IMR-90 (cell line): Measurements from ENCODE around the gene RTL1. TPM values are rescaled to one million over a fixed set of nuclear protein-coding genes. Genes with fewer than 3 reads are reported as not detected.

Source experiments
- ATAC-seq: fragments of 200-7000 bp; cut with Tn5 transposase; 2 replicates; pipeline ENCODE4 v1.9.1; 2020; ENCODE audit warnings: low read depth, mild to moderate bottlenecking, moderate library complexity
- BruUV-seq: library from RNA; stranded (reverse); fragments of 400-500 nt; replicated peaks from 2 replicates; lab custom pipeline; 2021; lab: Mats Ljungman, UMichigan
- CTCF ChIA-PET: fragments of 300-600 bp; formaldehyde crosslinking; extraction: SDS; loops from one replicate; lab custom pipeline; 2021; ENCODE audit warnings: antibody characterized with exemption; lab: Yijun Ruan, JAX
- POLR2A ChIA-PET: fragments of 300-600 bp; sonication (Branson Sonifier 250); formaldehyde crosslinking; loops from one replicate; lab custom pipeline; 2022; ENCODE audit warnings: antibody characterized with exemption; ENCODE audit not compliant: unreplicated experiment; lab: Charles Lee
- DNase-seq: peaks from one replicate; pipeline ENCODE4 v3.0.0; 2013
- H2AFZ ChIP-seq: replicated peaks from 2 replicates; pipeline ENCODE3; 2013; ENCODE audit warnings: low read length, mild to moderate bottlenecking; ENCODE audit not compliant: poor library complexity
- H2AK5ac ChIP-seq: 2 replicates; pipeline ENCODE4 v1.6.1; 2013; ENCODE audit warnings: low read depth, low read length, inconsistent platforms
- H2AK9ac ChIP-seq: replicated peaks from 2 replicates; pipeline ENCODE3; 2013; ENCODE audit warnings: mild to moderate bottlenecking, low read depth, low read length, moderate library complexity; ENCODE audit not compliant: poor library complexity
- H2BK120ac ChIP-seq: 2 replicates; pipeline ENCODE4 v1.6.1; 2013; ENCODE audit warnings: low read depth, low read length, inconsistent platforms
- H2BK15ac ChIP-seq: 3 replicates; pipeline ENCODE4 v1.6.1; 2013; ENCODE audit warnings: low read depth, low read length, inconsistent platforms
- H2BK20ac ChIP-seq: 2 replicates; pipeline ENCODE4 v1.6.1; 2013; ENCODE audit warnings: low read depth, mild to moderate bottlenecking, inconsistent platforms, low read length, moderate library complexity
- H2BK5ac ChIP-seq: 2 replicates; pipeline ENCODE4 v1.6.1; 2013; ENCODE audit warnings: mild to moderate bottlenecking, low read depth, low read length, inconsistent platforms; ENCODE audit not compliant: poor library complexity, severe bottlenecking
- H3K14ac ChIP-seq: replicated peaks from 2 replicates; pipeline ENCODE4 v1.6.1; 2013; ENCODE audit warnings: low read depth, low read length, inconsistent platforms
- H3K18ac ChIP-seq: 2 replicates; pipeline ENCODE4 v1.6.1; 2013; ENCODE audit warnings: low read depth, low read length, control low read depth
- H3K23ac ChIP-seq: 2 replicates; pipeline ENCODE4 v1.6.1; 2013; ENCODE audit warnings: low read depth, low read length, inconsistent platforms
- H3K27ac ChIP-seq: 2 replicates; pipeline ENCODE4 v1.5.1; 2013; ENCODE audit warnings: mild to moderate bottlenecking, control low read depth, low read length; ENCODE audit not compliant: insufficient read depth
- H3K27me3 ChIP-seq: 2 replicates; pipeline ENCODE4 v1.6.1; 2013; ENCODE audit warnings: low read length; ENCODE audit not compliant: control insufficient read depth, insufficient read depth
- H3K36me3 ChIP-seq: 2 replicates; pipeline ENCODE4 v1.6.1; 2013; ENCODE audit warnings: low read length, mixed read lengths; ENCODE audit not compliant: control insufficient read depth, insufficient read depth
- H3K4ac ChIP-seq: 2 replicates; pipeline ENCODE4 v1.6.1; 2013; ENCODE audit warnings: low read depth, low read length, inconsistent platforms
- H3K4me1 ChIP-seq: 2 replicates; pipeline ENCODE4 v1.6.1; 2013; ENCODE audit warnings: low read length, mixed read lengths; ENCODE audit not compliant: control insufficient read depth, insufficient read depth
- H3K4me2 ChIP-seq: 2 replicates; pipeline ENCODE4 v1.6.1; 2013; ENCODE audit warnings: low read depth, mild to moderate bottlenecking, control low read depth, low read length, moderate library complexity
- H3K4me3 ChIP-seq: 2 replicates; pipeline ENCODE4 v1.5.1; 2013; ENCODE audit warnings: low read depth, mild to moderate bottlenecking, control low read depth, low read length, moderate library complexity; ENCODE audit not compliant: insufficient read depth
- H3K56ac ChIP-seq: 2 replicates; pipeline ENCODE4 v1.6.1; 2013; ENCODE audit warnings: low read length, inconsistent platforms; ENCODE audit not compliant: insufficient read depth; ENCODE audit errors: extremely low read depth
- H3K79me1 ChIP-seq, 2 experiments: 2 replicates each; pipeline ENCODE4 v1.6.1; 2013; ENCODE audit warnings: low read length in 2 of 2, inconsistent platforms in 1 of 2, low read depth in 1 of 2
- H3K9ac ChIP-seq: 2 replicates; pipeline ENCODE4 v1.6.1; 2013; ENCODE audit warnings: low read depth, low read length, control low read depth
- H3K9me1 ChIP-seq: 2 replicates; pipeline ENCODE4 v1.6.1; 2013; ENCODE audit warnings: low read length, inconsistent platforms; ENCODE audit not compliant: insufficient read depth
- H3K9me3 ChIP-seq: 2 replicates; pipeline ENCODE4 v1.6.1; 2013; ENCODE audit warnings: low read length; ENCODE audit not compliant: control insufficient read depth, insufficient read depth
- H4K20me1 ChIP-seq: 2 replicates; pipeline ENCODE4 v1.6.1; 2013; ENCODE audit warnings: low read length, inconsistent platforms; ENCODE audit not compliant: insufficient read depth
- H4K5ac ChIP-seq: 2 replicates; pipeline ENCODE4 v1.6.1; 2013; ENCODE audit warnings: mild to moderate bottlenecking, low read depth, low read length, control low read depth
- H4K8ac ChIP-seq, 2 experiments: 2 replicates each; pipeline ENCODE4 v1.6.1; 2013; ENCODE audit warnings: low read depth in 2 of 2, low read length in 2 of 2, control low read depth in 1 of 2, inconsistent platforms in 1 of 2
- H4K91ac ChIP-seq: 2 replicates; pipeline ENCODE4 v1.6.1; 2013; ENCODE audit warnings: low read depth, low read length, inconsistent platforms; ENCODE audit not compliant: insufficient read depth
- BHLHE40 ChIP-seq: fragments of 150-350 bp; IDR thresholded peaks from 2 replicates; pipeline ENCODE4 v1.6.1; 2016; ENCODE audit warnings: mild to moderate bottlenecking, low read depth, low read length
- CHD1 ChIP-seq: IDR thresholded peaks from 2 replicates; pipeline ENCODE4 v1.6.1; 2012; ENCODE audit warnings: low read depth, low read length, improper control_type of control experiment
- CTCF ChIP-seq: conservative IDR thresholded peaks from 2 replicates; pipeline ENCODE4 v1.5.1; 2012; ENCODE audit warnings: mild to moderate bottlenecking, low read depth, low read length, improper control_type of control experiment
- ELK1 ChIP-seq: fragments of 150-350 bp; IDR thresholded peaks from 2 replicates; pipeline ENCODE4 v1.6.1; 2016; ENCODE audit warnings: low read depth, mild to moderate bottlenecking, low read length, moderate library complexity, borderline replicate concordance
- MAZ ChIP-seq: IDR thresholded peaks from 2 replicates; pipeline ENCODE4 v1.6.1; 2012; ENCODE audit warnings: low read depth, mild to moderate bottlenecking, low read length, improper control_type of control experiment, moderate library complexity, borderline replicate concordance
- NFE2L2 ChIP-seq: fragments of 150-350 bp; IDR thresholded peaks from 2 replicates; pipeline ENCODE4 v1.6.1; 2016; ENCODE audit warnings: low read depth, mild to moderate bottlenecking, low read length
- POLR2A ChIP-seq: IDR thresholded peaks from 2 replicates; pipeline ENCODE4 v1.6.1; 2012; ENCODE audit warnings: mild to moderate bottlenecking, low read depth, low read length
- RAD21 ChIP-seq: IDR thresholded peaks from 2 replicates; pipeline ENCODE4 v1.6.1; 2012; ENCODE audit warnings: low read length, improper control_type of control experiment
- RCOR1 ChIP-seq: IDR thresholded peaks from 2 replicates; pipeline ENCODE4 v1.6.1; 2012; ENCODE audit warnings: mild to moderate bottlenecking, low read length, improper control_type of control experiment; ENCODE audit not compliant: insufficient replicate concordance
- SMC3 ChIP-seq: fragments of 150-350 bp; IDR thresholded peaks from 2 replicates; pipeline ENCODE4 v1.6.1; 2016; ENCODE audit warnings: low read depth, mild to moderate bottlenecking, antibody characterized with exemption, low read length, moderate library complexity
- USF2 ChIP-seq: fragments of 150-350 bp; IDR thresholded peaks from 2 replicates; pipeline ENCODE4 v1.6.1; 2017; ENCODE audit warnings: mild to moderate bottlenecking, antibody characterized with exemption, low read length, low read depth
- WGBS, 2 experiments: methylation state at CpG; one replicate each; pipeline versions ENCODE4 v1.1.5 to v1.1.7; 2013; ENCODE audit warnings: missing lambda C conversion rate in 2 of 2; ENCODE audit not compliant: insufficient read length in 1 of 2; ENCODE audit errors: extremely low coverage in 2 of 2; 5-methylcytosine and 5-hydroxymethylcytosine counted together
- dilution Hi-C: fragments of 300-500 bp; cut with HindIII; formaldehyde crosslinking; loops from one replicate; pipeline ENCODE4 v1.14.3; 2018; ENCODE audit warnings: low sequenced_read_pairs; ENCODE audit not compliant: unreplicated experiment
- in situ Hi-C: fragments of 300-500 bp; cut with MboI; formaldehyde crosslinking; loops from 3 replicates; pipeline ENCODE4 v1.14.3; 2019; ENCODE audit warnings: low sequenced_read_pairs, inconsistent platforms, mixed read lengths
- intact Hi-C: fragments of 100-400 bp; cut with micrococcal nuclease; formaldehyde crosslinking; loops from 2 replicates; pipeline ENCODE4 v1.10.0; 2022
- polyA plus RNA-seq, 3 experiments: library from polyadenylated mRNA; depleted of rRNA; stranded (reverse); fragments of >200 nt; gene quantifications; 2 replicates each; pipeline ENCODE4 v1.2.3, GENCODE V29; 2012; ENCODE audit warnings: low replicate concordance in 1 of 3
- total RNA-seq: library from RNA; depleted of rRNA; stranded (reverse); fragments of >200 nt; gene quantifications from 2 replicates; pipeline ENCODE4 v1.2.3, GENCODE V29; 2012

The RTL1 gene
- total and polyA plus RNA-seq, 2 of the 4 experiments (the other 2 are of a cell fraction): not detected

GRCh38 chr14:100950024-100950423 lies 46.5 kb upstream of the RTL1 start:
- TF ChIP-seq RCOR1 (no peak), ELK1 (no peak), MAZ (no peak), USF2 (no peak), CHD1 (no peak), NFE2L2 (no peak), CTCF (no peak), BHLHE40 (no peak), RAD21 (no peak), POLR2A (no peak), SMC3 (no peak)
- dilution Hi-C loops (no loop called here), intact Hi-C loops (no loop called here), in situ Hi-C loops (no loop called here)
- no peaks in the 10 kb centered on the region for H3K9me3 ChIP-seq
- DNase-seq: peak; percentile 41
- no peak overlapping the region for H3K23ac ChIP-seq
- no TSS peak for BruUV-seq
- H3K4me1 ChIP-seq: no peaks in the 10 kb centered on the region
- no peak overlapping the region for H3K9ac ChIP-seq
- no peak overlapping the region for H4K5ac ChIP-seq
- no peak overlapping the region for H4K8ac ChIP-seq
- no peak overlapping the region for H3K18ac ChIP-seq
- WGBS, 2 experiments: no CpG with 5 or more reads among the region's 3 CpGs
- H3K4me3 ChIP-seq: no peak overlapping the region
- peaks cover 0 to 3% of the 10 kb centered on the region in 2 experiments; a peak in 2 of 4 replicates for H3K79me1 ChIP-seq
- ChIA-PET CTCF (no interaction called here), POLR2A (no interaction called here)
- no peak overlapping the region for H3K56ac ChIP-seq
- no peak overlapping the region for H2AK9ac ChIP-seq
- no peak overlapping the region for H3K27ac ChIP-seq
- H2AFZ ChIP-seq: no peak overlapping the region
- H2BK20ac ChIP-seq: no peak overlapping the region
- no peak overlapping the region for H3K4ac ChIP-seq
- no peak overlapping the region for H3K14ac ChIP-seq
- H2BK120ac ChIP-seq: no peak overlapping the region
- no peaks in the 10 kb centered on the region for H3K9me1 ChIP-seq
- H2AK5ac ChIP-seq: no peak overlapping the region
- H3K4me2 ChIP-seq: no peak overlapping the region
- H3K36me3 ChIP-seq: peaks cover 21% of the 10 kb centered on the region
- no peak overlapping the region for H2BK5ac ChIP-seq
- H4K20me1 ChIP-seq: peaks cover 10% of the 10 kb centered on the region; the same call in 1 of the 2 replicates
- no peaks in the 10 kb centered on the region for H3K27me3 ChIP-seq
- H4K91ac ChIP-seq: no peak overlapping the region
- ATAC-seq: no peak; the same call in 1 of the 2 replicates
- H2BK15ac ChIP-seq: no peak overlapping the region
